Coronary artery (tissue), 2 donors: Measurements from ENCODE around the gene THOC7.

Experiments
- DNase-seq: peaks from one replicate; pipeline ENCODE4 v3.0.0-alpha.2; 2017; ENCODE audit warnings: low spot score
- H3K27ac ChIP-seq, 2 donors: fragments of 200-600 bp; sonication (generic); one replicate each; pipeline ENCODE4 v1.5.1; 2016 to 2019
- H3K4me3 ChIP-seq: fragments of 200-600 bp; sonication (generic); 2 replicates; pipeline ENCODE4 v1.5.1; 2016; ENCODE audit warnings: mild to moderate bottlenecking, moderate library complexity
- CTCF ChIP-seq: fragments of 200-600 bp; sonication (generic); IDR thresholded peaks from one replicate; pipeline ENCODE4 v1.5.1; 2019; ENCODE audit warnings: antibody characterized with exemption

THOC7 gene

GRCh38 chr3:63909431-63909830 lies 45.8 kb upstream of the THOC7 start:
- H3K4me3 ChIP-seq: no peak overlapping the region
- TF ChIP-seq CTCF: no peak
- H3K27ac ChIP-seq: no peak overlapping the region
- no peak for DNase-seq

GRCh38 chr3:63908776-63909175 lies 45.2 kb upstream of the THOC7 start:
- Histone ChIP-seq H3K27ac (no peak overlapping the region), H3K4me3 (no peak overlapping the region)
- DNase-seq: no peak
- no peak for TF ChIP-seq CTCF

- DNase-seq: no peak
- Histone ChIP-seq H3K4me3 (no peak overlapping the region), H3K27ac (no peak overlapping the region)
- no peak for TF ChIP-seq CTCF
These were observed 44.6 kb upstream of the THOC7 start for GRCh38 chr3:63908081-63908736.

DNA sequence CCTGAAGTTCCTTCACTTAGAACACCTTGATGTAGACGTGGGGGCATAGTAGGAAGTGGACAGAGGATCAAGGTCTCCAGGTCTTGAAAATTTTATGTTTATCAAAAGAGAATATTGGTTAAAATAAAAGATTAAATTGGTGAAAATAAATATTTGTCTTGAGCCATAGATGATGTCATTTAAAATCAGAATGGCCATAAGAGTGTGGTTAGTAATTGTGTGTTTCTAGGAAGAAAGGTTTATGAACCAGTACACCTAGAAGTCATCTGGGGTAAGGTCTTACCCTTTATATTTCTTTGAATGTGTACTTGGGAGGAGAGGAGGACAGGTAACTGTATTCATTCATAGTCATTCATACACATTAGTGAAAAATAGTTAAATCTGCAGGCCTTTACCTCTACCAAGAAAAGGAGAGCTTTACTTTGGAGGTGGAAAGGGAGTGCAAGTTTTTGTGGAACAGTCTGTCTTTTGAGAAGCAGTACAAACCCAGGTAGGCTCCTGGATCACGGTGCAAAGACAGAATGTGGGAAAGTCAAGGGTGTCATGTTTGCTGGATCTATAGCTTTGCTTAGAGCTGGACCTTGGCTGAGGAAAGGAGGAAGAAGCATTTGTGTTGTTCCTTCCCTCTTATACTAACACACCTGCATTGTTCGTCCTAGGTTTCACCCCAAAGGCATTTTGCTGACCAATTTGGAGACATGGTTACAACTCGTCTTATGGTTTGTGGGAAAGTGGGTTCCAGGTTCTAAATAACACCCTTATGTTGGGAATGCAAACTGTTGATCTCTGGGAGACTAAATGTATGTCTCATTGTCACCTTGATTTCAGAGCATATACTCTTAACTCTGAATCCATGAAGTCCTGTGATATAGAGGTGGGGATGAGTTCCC lies 42.4 kb upstream of the THOC7 start:
- no peak overlapping the region for H3K27ac ChIP-seq
- no peak for TF ChIP-seq CTCF
- DNase-seq: no peak
- H3K4me3 ChIP-seq: no peak overlapping the region

DNA sequence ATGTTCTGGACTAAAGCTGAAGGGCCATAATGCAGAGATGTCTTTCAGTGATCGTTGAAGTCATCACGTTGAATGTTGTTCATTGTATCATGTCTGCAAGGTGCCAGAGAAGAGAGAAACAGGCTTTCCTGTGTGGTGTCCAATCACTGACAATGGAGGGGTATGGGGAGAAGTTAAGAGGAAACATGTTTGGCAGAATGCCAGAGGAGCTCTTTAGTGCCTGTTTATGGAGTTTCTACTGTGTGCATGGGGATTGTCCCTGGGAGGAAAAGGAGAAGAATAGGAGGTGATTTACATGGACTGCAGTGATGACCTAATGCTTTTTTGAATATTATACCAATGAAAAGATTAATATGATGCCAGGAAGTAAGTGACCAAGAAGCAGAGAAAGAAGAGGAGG lies 36.9 kb upstream of the THOC7 start:
- TF ChIP-seq CTCF: no peak

GRCh38 chr3:63900010-63900409 lies 36.4 kb upstream of the THOC7 start:
- no peak for TF ChIP-seq CTCF
- Histone ChIP-seq H3K27ac (no peak overlapping the region), H3K4me3 (no peak overlapping the region)
- no peak for DNase-seq

More for the DNA sequence above, 36.9 kb upstream of the THOC7 start:
- no peak for DNase-seq
- Histone ChIP-seq H3K27ac (no peak overlapping the region), H3K4me3 (no peak overlapping the region)
